ENCODE measurements around the gene ENTPD6. TPM values are rescaled to one million over a fixed set of nuclear protein-coding genes. Genes with fewer than 3 reads are reported as not detected.

Gene ENTPD6
- total RNA-seq, 1 experiment from 2014 or later: 80.4 TPM

GRCh38 chr20:25273541-25274358 lies 78.2 kb downstream of the ENTPD6 start:
- Histone ChIP-seq H3K36me3 (ENCODE audit: low read depth) (peaks cover 27% of the 10 kb centered on the region), H3F3A (ENCODE audit: insufficient read depth, low read depth) (no peaks in the 10 kb centered on the region), H3K9me3 (ENCODE audit: insufficient read depth, low read depth) (no peaks in the 10 kb centered on the region), H3K4me3 (no peak overlapping the region), H4K20me1 (ENCODE audit: insufficient read depth) (peaks cover 31% of the 10 kb centered on the region), H3K4me1 (replicated peaks; ENCODE audit: insufficient read depth) (no peaks in the 10 kb centered on the region), H3K79me2 (ENCODE audit: low read depth) (peaks cover 3% of the 10 kb centered on the region; the same call in 1 of the 2 replicates), H3K9me2 (ENCODE audit: insufficient read depth) (no peaks in the 10 kb centered on the region), H3K4me2 (no peak overlapping the region), H3K27me3 (ENCODE audit: insufficient read depth, low read depth) (no peaks in the 10 kb centered on the region), H3K27ac (no peak overlapping the region), H2AFZ (no peak overlapping the region)
- ChIA-PET POLR2A (ENCODE audit: unreplicated experiment) (no interaction called here), CTCF (no interaction called here)
- intact Hi-C loops (cut with micrococcal nuclease; ENCODE audit: unreplicated experiment): no loop called here
- BruUV-seq (replicated peaks): no TSS peak
- TF ChIP-seq CTCF (conservative IDR thresholded peaks at IDR 0.05) (no peak), EZH2 (IDR thresholded peaks at IDR 0.05; ENCODE audit: low read depth) (no peak)
- DNase-seq: no peak

- no peak overlapping the region for H3K4me2 ChIP-seq
- no peaks in the 10 kb centered on the region for H3K9me3 ChIP-seq (ENCODE audit: insufficient read depth, low read depth)
- H3F3A ChIP-seq (ENCODE audit: insufficient read depth, low read depth): no peaks in the 10 kb centered on the region
- H3K27me3 ChIP-seq (ENCODE audit: insufficient read depth, low read depth): no peaks in the 10 kb centered on the region
- intact Hi-C loops (cut with micrococcal nuclease; ENCODE audit: unreplicated experiment): no loop called here
- no peak overlapping the region for H3K4me3 ChIP-seq
- H3K27ac ChIP-seq: no peak overlapping the region
- DNase-seq: no peak
- TF ChIP-seq CTCF (conservative IDR thresholded peaks at IDR 0.05) (no peak), EZH2 (IDR thresholded peaks at IDR 0.05; ENCODE audit: low read depth) (no peak)
- H3K4me1 ChIP-seq (replicated peaks; ENCODE audit: insufficient read depth): no peaks in the 10 kb centered on the region
- H4K20me1 ChIP-seq (ENCODE audit: insufficient read depth): peaks cover 31% of the 10 kb centered on the region
- no peak overlapping the region for H2AFZ ChIP-seq
- ChIA-PET POLR2A (ENCODE audit: unreplicated experiment) (no interaction called here), CTCF (no interaction called here)
- no peaks in the 10 kb centered on the region for H3K79me2 ChIP-seq (ENCODE audit: low read depth)
- peaks cover 24% of the 10 kb centered on the region for H3K36me3 ChIP-seq (ENCODE audit: low read depth)
- no TSS peak for BruUV-seq (replicated peaks)
- H3K9me2 ChIP-seq (ENCODE audit: insufficient read depth): no peaks in the 10 kb centered on the region
Measured at GRCh38 chr20:25274481-25274880, 79.0 kb downstream of the ENTPD6 start.

GRCh38 chr20:25274891-25275812 lies 79.6 kb downstream of the ENTPD6 start:
- no peak overlapping the region for H3K4me2 ChIP-seq
- no peaks in the 10 kb centered on the region for H3K27me3 ChIP-seq (ENCODE audit: insufficient read depth, low read depth)
- no peaks in the 10 kb centered on the region for H3F3A ChIP-seq (ENCODE audit: insufficient read depth, low read depth)
- no peaks in the 10 kb centered on the region for H3K9me3 ChIP-seq (ENCODE audit: insufficient read depth, low read depth)
- no peaks in the 10 kb centered on the region for H3K4me1 ChIP-seq (replicated peaks; ENCODE audit: insufficient read depth)
- no peak overlapping the region for H2AFZ ChIP-seq
- H3K79me2 ChIP-seq (ENCODE audit: low read depth): no peaks in the 10 kb centered on the region
- peaks cover 31% of the 10 kb centered on the region for H4K20me1 ChIP-seq (ENCODE audit: insufficient read depth)
- H3K27ac ChIP-seq: no peak overlapping the region
- no peaks in the 10 kb centered on the region for H3K9me2 ChIP-seq (ENCODE audit: insufficient read depth)
- peaks cover 24% of the 10 kb centered on the region for H3K36me3 ChIP-seq (ENCODE audit: low read depth)
- H3K4me3 ChIP-seq: no peak overlapping the region
- no TSS peak for BruUV-seq (replicated peaks)
- no peak for DNase-seq
- POLR2A ChIA-PET (ENCODE audit: unreplicated experiment): no interaction called here
- CTCF ChIA-PET: no interaction called here
- intact Hi-C loops (cut with micrococcal nuclease; ENCODE audit: unreplicated experiment): no loop called here
- TF ChIP-seq CTCF (conservative IDR thresholded peaks at IDR 0.05) (no peak), EZH2 (IDR thresholded peaks at IDR 0.05; ENCODE audit: low read depth) (no peak)

Data from PC-9 (cell line).